NCI-H1436 (cell line): ENCODE results near the gene RCC1.
A peak's percentile ranks its signal among the peaks of the same experiment; 100 is the strongest.
"Not testable (repeated sequence)": the region's sequence is repeated elsewhere in the genome, so short reads cannot be mapped to it uniquely, and the experiment has no call there.

Experiments used
- DNase-seq: peaks from one replicate; lab custom pipeline; 2025; lab: John Stamatoyannopoulos, UW

RCC1 gene

GRCh38 chr1:28545246-28545628 lies 39.4 kb downstream of the RCC1 start:
- no peak for DNase-seq

- DNase-seq = no peak
Observed at GRCh38 chr1:28548318-28548717, 42.5 kb downstream of the RCC1 start.

GRCh38 chr1:28551381-28551780 lies 45.5 kb downstream of the RCC1 start:
- no peak for DNase-seq

GRCh38 chr1:28552758-28553663 lies 47.2 kb downstream of the RCC1 start, which contains the start of gene TRNAU1AP:
Gene TRNAU1AP, plus strand, starts transcription at chr1:28553085. Its CDS starts 26 bp downstream, at chr1:28553111.
- DNase-seq = peak; percentile 95

- DNase-seq = no peak
Observed at GRCh38 chr1:28560886-28561285, 55.0 kb downstream of the RCC1 start.

GRCh38 chr1:28564310-28564709 lies 58.5 kb downstream of the RCC1 start:
- DNase-seq = no peak

- DNase-seq = no peak
Observed at GRCh38 chr1:28565040-28565439, 59.2 kb downstream of the RCC1 start.

GRCh38 chr1:28565726-28566125 lies 59.9 kb downstream of the RCC1 start:
- no peak for DNase-seq

- DNase-seq = no peak
Observed at GRCh38 chr1:28566931-28567330, 61.1 kb downstream of the RCC1 start.

GRCh38 chr1:28571911-28572310 lies 66.1 kb downstream of the RCC1 start:
- DNase-seq = no peak

- not testable (repeated sequence) for DNase-seq
Observed at GRCh38 chr1:28572891-28573290, 67.0 kb downstream of the RCC1 start.

- DNase-seq = no peak
Observed at GRCh38 chr1:28573564-28573963, 67.7 kb downstream of the RCC1 start.

- no peak for DNase-seq
Observed at GRCh38 chr1:28577052-28577678, 71.3 kb downstream of the RCC1 start.

GRCh38 chr1:28577738-28578536 lies 72.1 kb downstream of the RCC1 start:
- no peak for DNase-seq

- no peak for DNase-seq
Observed at GRCh38 chr1:28578696-28579218, 72.9 kb downstream of the RCC1 start.

- no peak for DNase-seq
Observed at GRCh38 chr1:28579401-28579800, 73.6 kb downstream of the RCC1 start.

- peak; percentile 13 for DNase-seq
Observed at GRCh38 chr1:28580722-28581530, 75.1 kb downstream of the RCC1 start.

- peak; percentile 93 for DNase-seq
Observed at GRCh38 chr1:28581531-28582247, 75.8 kb downstream of the RCC1 start.

GRCh38 chr1:28582248-28582615 lies 76.4 kb downstream of the RCC1 start:
- DNase-seq = no peak

- DNase-seq = not testable (repeated sequence)
Observed at GRCh38 chr1:28586585-28587391, 80.9 kb downstream of the RCC1 start.
